Adipocyte (in vitro differentiated cells): Measurements from ENCODE around the gene CD8B.

ENCODE experiments used
- DNase-seq: peaks from one replicate; pipeline ENCODE4 v3.0.0-alpha.2; 2015; ENCODE audit warnings: low read depth
- H3K27me3 ChIP-seq: replicated peaks from 2 replicates; pipeline ENCODE4 v1.7.0; 2013; ENCODE audit warnings: mild to moderate bottlenecking, low read length, moderate library complexity; ENCODE audit not compliant: control insufficient read depth, insufficient read depth
- H3K36me3 ChIP-seq: 2 replicates; pipeline ENCODE4 v1.7.0; 2013; ENCODE audit warnings: low read length, mild to moderate bottlenecking, moderate library complexity; ENCODE audit not compliant: control insufficient read depth, insufficient read depth, severe bottlenecking
- H3K4me1 ChIP-seq: 2 replicates; pipeline ENCODE4 v1.7.0; 2013; ENCODE audit warnings: mild to moderate bottlenecking, low read length, moderate library complexity; ENCODE audit not compliant: control insufficient read depth, insufficient read depth
- H3K4me3 ChIP-seq: 2 replicates; pipeline ENCODE4 v1.7.0; 2013; ENCODE audit warnings: mild to moderate bottlenecking, low read length, moderate library complexity
- H3K9ac ChIP-seq: 2 replicates; pipeline ENCODE4 v1.7.0; 2013; ENCODE audit warnings: mild to moderate bottlenecking, low read length, moderate library complexity
- H3K9me3 ChIP-seq: 2 replicates; pipeline ENCODE4 v1.7.0; 2013; ENCODE audit warnings: mild to moderate bottlenecking, low read length, moderate library complexity; ENCODE audit not compliant: control insufficient read depth

CD8B gene

GRCh38 chr2:86833315-86833714, 28.4 kb downstream of the CD8B start:
- no peak for DNase-seq
- no peaks in the 10 kb centered on the region for H3K9me3 ChIP-seq
- H3K4me1 ChIP-seq: no peaks in the 10 kb centered on the region
- H3K9ac ChIP-seq: no peak overlapping the region
- no peaks in the 10 kb centered on the region for H3K27me3 ChIP-seq
- no peaks in the 10 kb centered on the region for H3K36me3 ChIP-seq
- H3K4me3 ChIP-seq: no peak overlapping the region

- Histone ChIP-seq H3K36me3 (no peaks in the 10 kb centered on the region), H3K4me3 (no peak overlapping the region)
Measured at GRCh38 chr2:86832334-86833096, 29.2 kb downstream of the CD8B start.

GRCh38 chr2:86831537-86831936, 30.1 kb downstream of the CD8B start:
- H3K9me3 ChIP-seq: no peaks in the 10 kb centered on the region
- no peaks in the 10 kb centered on the region for H3K27me3 ChIP-seq
- H3K9ac ChIP-seq: no peak overlapping the region
- H3K4me3 ChIP-seq: no peak overlapping the region
- H3K36me3 ChIP-seq: no peaks in the 10 kb centered on the region
- no peak for DNase-seq
- H3K4me1 ChIP-seq: no peaks in the 10 kb centered on the region

More at GRCh38 chr2:86832334-86833096, 29.2 kb downstream of the CD8B start:
- Histone ChIP-seq H3K9ac (no peak overlapping the region), H3K9me3 (no peaks in the 10 kb centered on the region), H3K27me3 (no peaks in the 10 kb centered on the region), H3K4me1 (no peaks in the 10 kb centered on the region)
- no peak for DNase-seq

GRCh38 chr2:86826951-86827350, 34.7 kb downstream of the CD8B start:
- H3K36me3 ChIP-seq: no peaks in the 10 kb centered on the region
- peaks cover 19% of the 10 kb centered on the region for H3K27me3 ChIP-seq
- no peak overlapping the region for H3K4me3 ChIP-seq
- peaks cover 18% of the 10 kb centered on the region for H3K9me3 ChIP-seq
- no peaks in the 10 kb centered on the region for H3K4me1 ChIP-seq
- DNase-seq: no peak
- no peak overlapping the region for H3K9ac ChIP-seq

GRCh38 chr2:86825693-86826381, 35.8 kb downstream of the CD8B start:
- H3K27me3 ChIP-seq: peaks cover 19% of the 10 kb centered on the region
- H3K9me3 ChIP-seq: peaks cover 22% of the 10 kb centered on the region
- no peak overlapping the region for H3K4me3 ChIP-seq
- no peaks in the 10 kb centered on the region for H3K4me1 ChIP-seq
- DNase-seq: no peak
- H3K36me3 ChIP-seq: no peaks in the 10 kb centered on the region
- H3K9ac ChIP-seq: no peak overlapping the region

- H3K9me3 ChIP-seq: peaks cover 22% of the 10 kb centered on the region
- H3K36me3 ChIP-seq: no peaks in the 10 kb centered on the region
- H3K4me1 ChIP-seq: no peaks in the 10 kb centered on the region
- H3K4me3 ChIP-seq: no peak overlapping the region
- peaks cover 19% of the 10 kb centered on the region for H3K27me3 ChIP-seq
- no peak for DNase-seq
- no peak overlapping the region for H3K9ac ChIP-seq
Measured at GRCh38 chr2:86825036-86825692, 36.5 kb downstream of the CD8B start.

GRCh38 chr2:86822668-86823345, 38.9 kb downstream of the CD8B start:
- H3K4me1 ChIP-seq: no peaks in the 10 kb centered on the region
- H3K36me3 ChIP-seq: no peaks in the 10 kb centered on the region
- H3K4me3 ChIP-seq: no peak overlapping the region
- no peak for DNase-seq
- peaks cover 19% of the 10 kb centered on the region for H3K27me3 ChIP-seq
- H3K9ac ChIP-seq: no peak overlapping the region
- peaks cover 28% of the 10 kb centered on the region for H3K9me3 ChIP-seq

GRCh38 chr2:86821842-86822241, 39.8 kb downstream of the CD8B start:
- Histone ChIP-seq H3K4me1 (no peaks in the 10 kb centered on the region), H3K9me3 (peaks cover 28% of the 10 kb centered on the region), H3K36me3 (no peaks in the 10 kb centered on the region), H3K4me3 (no peak overlapping the region), H3K9ac (no peak overlapping the region), H3K27me3 (peaks cover 19% of the 10 kb centered on the region)
- DNase-seq: no peak

- H3K9me3 ChIP-seq: peaks cover 28% of the 10 kb centered on the region
- no peak for DNase-seq
- H3K27me3 ChIP-seq: peaks cover 17% of the 10 kb centered on the region
- no peaks in the 10 kb centered on the region for H3K4me1 ChIP-seq
- no peaks in the 10 kb centered on the region for H3K36me3 ChIP-seq
- no peak overlapping the region for H3K4me3 ChIP-seq
- no peak overlapping the region for H3K9ac ChIP-seq
Measured at GRCh38 chr2:86821306-86821705, 40.4 kb downstream of the CD8B start.

GRCh38 chr2:86818957-86819356, 42.7 kb downstream of the CD8B start:
- H3K9me3 ChIP-seq: peaks cover 28% of the 10 kb centered on the region
- no peak overlapping the region for H3K4me3 ChIP-seq
- no peak overlapping the region for H3K9ac ChIP-seq
- no peaks in the 10 kb centered on the region for H3K4me1 ChIP-seq
- no peak for DNase-seq
- no peaks in the 10 kb centered on the region for H3K36me3 ChIP-seq
- H3K27me3 ChIP-seq: no peaks in the 10 kb centered on the region
